ENCODE measurements around the gene TH.

Gene TH

DNA sequence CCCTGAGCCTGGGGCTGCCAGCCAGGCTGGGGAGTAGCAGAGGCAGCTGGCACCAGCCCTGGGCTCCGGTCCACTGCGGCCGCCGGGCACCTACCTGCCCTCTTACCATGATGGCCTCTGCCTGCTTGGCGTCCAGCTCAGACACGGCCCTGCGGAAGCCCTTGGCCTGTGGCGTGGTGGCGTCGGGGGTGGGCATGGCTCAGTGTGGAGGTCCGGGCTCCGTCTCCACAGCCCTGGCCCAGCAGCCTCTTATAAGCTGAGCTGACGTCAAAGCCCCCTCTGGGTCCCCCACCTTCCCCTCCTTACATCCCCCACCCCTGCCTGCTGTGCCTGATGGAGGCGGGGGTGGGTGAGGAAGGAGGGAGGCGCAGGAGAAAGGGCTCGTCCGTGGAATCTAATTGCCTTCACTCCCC lies at the start of gene TH:
TH (minus strand) TSS at position 225 of the 413 bp plus-strand sequence; CDS start at position 196, 29 bp downstream.
- Mint-ChIP-seq H3K36me3 (no peaks in the 10 kb centered on the region), H3K27me3 (peaks cover 6% of the 10 kb centered on the region), H3K4me3 (no peak within 1 kb of the TSS), H3K27ac (no peak within 1 kb of the TSS), H3K9me3 (peaks cover 3% of the 10 kb centered on the region), H3K4me1 (no peaks in the 10 kb centered on the region)
- CTCF ChIA-PET, result interaction anchor here (1.8 kb wide), 1 partner anchor 15 kb away, joined by 4 read pairs; no protein-coding TSS in a partner anchor
- DNase-seq, result no peak

DNA sequence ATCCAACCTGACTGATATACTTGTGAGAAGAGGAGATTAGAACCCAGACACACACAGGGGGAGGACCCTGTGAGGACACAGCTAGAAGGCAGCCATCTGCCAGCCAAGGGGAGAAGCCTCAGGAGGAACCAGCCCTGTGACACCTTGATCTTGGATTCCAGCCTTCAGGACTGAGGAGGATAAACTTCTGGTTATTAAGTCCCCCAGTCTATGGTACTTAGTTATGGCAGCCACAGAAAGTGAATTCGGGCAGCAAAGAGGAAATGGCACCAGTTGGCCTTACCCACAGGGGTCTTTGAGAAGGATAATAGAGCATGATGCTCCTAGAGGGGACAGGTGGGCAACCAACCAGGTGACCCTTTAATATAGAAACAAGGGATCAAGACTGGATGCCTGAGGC lies 49.4 kb upstream of the TH start:
- Mint-ChIP-seq H3K27me3 (peaks cover 49% of the 10 kb centered on the region), H3K4me3 (no peak overlapping the region), H3K27ac (no peak overlapping the region), H3K36me3 (no peaks in the 10 kb centered on the region), H3K4me1 (no peaks in the 10 kb centered on the region), H3K9me3 (peaks cover 2% of the 10 kb centered on the region)
- CTCF ChIA-PET, result no interaction called here
- no peak for DNase-seq

DNA sequence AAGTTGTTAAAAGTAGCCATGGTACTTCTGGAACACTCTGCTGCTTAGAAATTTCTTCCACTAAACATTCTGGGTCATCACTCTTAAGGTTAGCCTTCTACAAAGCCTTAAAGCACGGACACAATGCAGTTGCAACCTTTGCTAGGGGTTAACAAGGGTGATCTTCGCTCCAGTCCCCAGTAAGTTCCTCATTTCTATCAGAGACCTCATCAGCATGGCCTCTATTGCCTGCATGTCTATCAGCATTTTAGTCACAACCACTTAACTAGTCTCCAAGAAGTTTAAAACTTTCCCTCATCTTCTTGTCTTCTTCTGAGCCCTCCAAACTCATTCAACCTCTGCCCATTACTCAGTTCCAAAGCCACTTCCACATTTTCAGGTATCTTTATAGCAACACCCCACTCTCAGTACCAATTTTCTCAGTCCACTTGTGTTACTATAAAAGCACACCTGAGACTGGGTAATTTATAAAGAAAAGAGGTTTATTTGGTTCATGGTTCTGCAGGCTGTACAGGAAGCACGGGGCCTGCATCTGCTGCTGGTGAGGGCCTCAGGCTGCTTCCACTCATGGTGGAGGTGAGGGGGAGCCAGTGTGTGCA lies 48.7 kb upstream of the TH start:
- CTCF ChIA-PET, result no interaction called here
- Mint-ChIP-seq H3K9me3 (peaks cover 2% of the 10 kb centered on the region), H3K27ac (no peak overlapping the region), H3K27me3 (peaks cover 45% of the 10 kb centered on the region), H3K4me3 (no peak overlapping the region), H3K36me3 (no peaks in the 10 kb centered on the region), H3K4me1 (no peaks in the 10 kb centered on the region)
- no peak for DNase-seq

DNA sequence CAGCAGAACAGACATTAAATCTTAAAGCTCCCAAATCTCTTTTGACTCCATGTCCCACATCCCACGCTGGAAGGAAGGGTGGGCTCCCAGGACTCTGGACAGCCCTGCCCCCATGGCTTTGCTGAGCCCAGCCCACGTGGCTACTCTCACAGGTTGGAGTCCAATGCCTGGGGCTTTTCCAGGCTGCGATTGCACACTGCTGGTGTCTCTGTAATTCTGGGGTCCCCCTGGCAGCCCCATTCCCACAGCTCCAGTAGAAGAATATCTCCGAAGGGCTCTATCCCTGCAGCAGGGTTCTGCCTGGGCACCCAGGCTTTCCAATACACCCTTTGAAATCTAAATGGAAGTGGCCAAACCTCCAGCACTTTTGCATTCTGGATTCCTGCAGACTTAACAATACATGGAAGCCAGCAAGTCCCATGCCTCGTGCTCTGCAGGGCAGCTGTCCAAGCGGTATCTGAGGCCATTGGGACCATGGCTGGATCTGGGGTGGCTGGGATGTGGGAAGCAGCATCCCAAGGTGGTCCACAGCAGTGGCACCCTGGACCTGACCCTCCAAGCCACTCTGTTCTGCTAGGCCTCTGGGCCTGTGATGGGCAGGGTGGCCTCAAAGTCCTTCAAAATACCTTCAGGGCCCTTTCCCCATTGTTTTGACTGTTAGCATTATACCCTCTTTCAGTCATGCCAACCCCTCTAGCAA lies 47.9 kb upstream of the TH start:
- Mint-ChIP-seq H3K27me3 (peaks cover 45% of the 10 kb centered on the region), H3K4me3 (no peak overlapping the region), H3K4me1 (peaks cover 2% of the 10 kb centered on the region), H3K9me3 (peaks cover 2% of the 10 kb centered on the region), H3K27ac (no peak overlapping the region), H3K36me3 (no peaks in the 10 kb centered on the region)
- DNase-seq, result no peak
- CTCF ChIA-PET, result no interaction called here

DNA sequence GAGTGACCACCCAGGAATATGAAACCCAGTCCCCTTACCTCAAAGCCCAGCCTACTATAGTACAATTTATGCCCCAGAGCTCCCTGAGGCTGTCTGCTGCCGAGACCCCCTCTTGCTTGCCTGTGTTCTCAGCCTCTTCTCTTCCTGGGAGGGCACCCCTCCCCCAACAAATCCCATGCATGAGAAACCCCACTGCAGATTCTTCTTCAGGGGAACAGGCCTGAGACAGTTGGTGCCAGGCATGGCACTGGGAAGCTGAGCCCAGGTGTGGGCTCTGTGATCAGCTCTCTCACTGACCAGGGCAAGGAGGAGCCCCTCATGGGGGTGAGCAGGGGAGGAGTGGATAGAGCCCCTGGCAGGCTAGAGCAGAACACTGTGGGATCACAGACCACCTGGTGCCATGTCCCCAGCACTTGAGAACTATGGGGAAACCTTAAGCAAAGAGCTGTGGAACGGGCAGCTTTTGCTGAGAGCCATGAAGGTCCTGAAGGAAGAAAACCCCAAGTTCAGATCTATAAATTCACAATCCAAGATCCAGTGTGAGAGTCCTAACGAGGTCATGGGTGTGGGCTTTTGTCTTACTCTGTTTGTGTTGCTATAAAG lies 46.5 kb upstream of the TH start:
- Mint-ChIP-seq H3K4me1 (peaks cover 15% of the 10 kb centered on the region), H3K9me3 (peaks cover 2% of the 10 kb centered on the region), H3K27me3 (peaks cover 34% of the 10 kb centered on the region), H3K27ac (no peak overlapping the region), H3K36me3 (no peaks in the 10 kb centered on the region), H3K4me3 (no peak overlapping the region)
- DNase-seq, result no peak
- CTCF ChIA-PET, result no interaction called here

DNA sequence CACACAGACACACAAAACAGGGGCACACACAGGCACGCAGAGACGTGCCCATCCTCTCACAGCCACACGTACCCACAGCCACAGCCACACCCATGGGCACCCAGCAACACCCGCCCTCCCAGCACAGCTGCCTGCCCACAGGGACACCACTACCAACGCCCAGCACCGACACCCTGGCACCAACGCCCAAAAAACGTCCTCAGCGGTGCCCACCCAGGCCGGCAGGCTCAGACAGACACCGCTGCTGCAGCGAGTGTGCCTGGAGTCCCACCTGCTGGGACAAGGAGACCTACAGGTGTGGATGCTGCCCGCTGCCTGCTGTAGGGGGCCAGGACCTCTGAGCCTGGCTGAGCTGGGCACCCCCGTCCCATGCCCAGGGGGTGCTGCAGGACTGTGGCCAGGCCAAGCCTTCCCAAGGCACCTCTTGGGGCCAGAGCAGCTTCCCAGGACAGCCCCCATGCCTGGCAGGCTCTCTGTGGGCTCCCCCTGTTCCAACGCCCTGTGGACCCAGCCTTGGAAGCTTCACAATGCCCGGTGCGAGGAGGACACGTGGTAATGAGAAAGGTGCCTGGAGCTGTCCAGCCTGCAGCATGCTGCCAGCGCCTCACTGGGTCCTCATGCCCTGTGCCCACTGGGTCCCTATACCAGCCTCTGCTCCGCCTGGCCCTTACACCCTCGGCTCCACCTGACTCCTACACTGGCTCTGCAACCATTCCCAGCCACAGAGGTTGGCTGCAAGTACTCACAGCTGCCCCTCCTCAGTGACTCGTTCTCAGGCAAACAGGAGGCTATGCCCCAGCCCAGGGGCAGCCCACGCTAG lies 45.8 kb upstream of the TH start:
- no peak overlapping the region for H3K4me3 Mint-ChIP-seq
- no peaks in the 10 kb centered on the region for H3K36me3 Mint-ChIP-seq
- H3K4me1 Mint-ChIP-seq, result peaks cover 15% of the 10 kb centered on the region
- peaks cover 2% of the 10 kb centered on the region for H3K9me3 Mint-ChIP-seq
- CTCF ChIA-PET, result no interaction called here
- H3K27me3 Mint-ChIP-seq, result peaks cover 32% of the 10 kb centered on the region
- H3K27ac Mint-ChIP-seq, result no peak overlapping the region
- no peak for DNase-seq

DNA sequence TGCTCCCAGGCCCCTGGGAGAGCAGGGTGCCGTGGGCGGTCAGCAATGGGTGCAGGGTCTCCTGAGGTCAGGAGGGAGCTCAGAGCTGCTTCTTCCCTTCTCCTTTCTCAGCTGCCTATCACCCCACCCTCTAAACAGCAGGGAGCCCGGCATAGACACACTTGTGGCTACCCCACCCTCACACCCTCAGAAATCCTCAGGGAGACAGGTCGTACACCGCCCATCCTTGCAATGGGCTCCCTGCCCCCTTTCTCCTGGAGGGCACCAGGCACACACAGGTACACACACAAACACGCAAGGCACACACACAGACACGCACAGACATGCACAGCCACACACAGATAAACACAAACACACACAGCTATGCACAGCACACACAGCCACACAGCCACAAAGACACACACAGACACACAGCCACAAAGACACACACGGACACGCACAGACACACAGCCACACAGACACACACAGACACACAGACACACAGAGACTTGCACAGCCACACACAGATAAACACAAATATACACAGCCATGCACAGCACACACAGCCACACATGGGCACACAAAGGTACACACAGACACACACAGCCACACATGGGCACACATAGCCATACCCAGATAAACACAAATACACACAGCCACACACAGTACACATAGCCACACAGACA lies 44.9 kb upstream of the TH start:
- Mint-ChIP-seq H3K4me1 (peaks cover 15% of the 10 kb centered on the region), H3K36me3 (no peaks in the 10 kb centered on the region), H3K27ac (no peak overlapping the region), H3K27me3 (peaks cover 28% of the 10 kb centered on the region), H3K9me3 (peaks cover 2% of the 10 kb centered on the region), H3K4me3 (no peak overlapping the region)
- DNase-seq, result no peak
- CTCF ChIA-PET, result no interaction called here

DNA sequence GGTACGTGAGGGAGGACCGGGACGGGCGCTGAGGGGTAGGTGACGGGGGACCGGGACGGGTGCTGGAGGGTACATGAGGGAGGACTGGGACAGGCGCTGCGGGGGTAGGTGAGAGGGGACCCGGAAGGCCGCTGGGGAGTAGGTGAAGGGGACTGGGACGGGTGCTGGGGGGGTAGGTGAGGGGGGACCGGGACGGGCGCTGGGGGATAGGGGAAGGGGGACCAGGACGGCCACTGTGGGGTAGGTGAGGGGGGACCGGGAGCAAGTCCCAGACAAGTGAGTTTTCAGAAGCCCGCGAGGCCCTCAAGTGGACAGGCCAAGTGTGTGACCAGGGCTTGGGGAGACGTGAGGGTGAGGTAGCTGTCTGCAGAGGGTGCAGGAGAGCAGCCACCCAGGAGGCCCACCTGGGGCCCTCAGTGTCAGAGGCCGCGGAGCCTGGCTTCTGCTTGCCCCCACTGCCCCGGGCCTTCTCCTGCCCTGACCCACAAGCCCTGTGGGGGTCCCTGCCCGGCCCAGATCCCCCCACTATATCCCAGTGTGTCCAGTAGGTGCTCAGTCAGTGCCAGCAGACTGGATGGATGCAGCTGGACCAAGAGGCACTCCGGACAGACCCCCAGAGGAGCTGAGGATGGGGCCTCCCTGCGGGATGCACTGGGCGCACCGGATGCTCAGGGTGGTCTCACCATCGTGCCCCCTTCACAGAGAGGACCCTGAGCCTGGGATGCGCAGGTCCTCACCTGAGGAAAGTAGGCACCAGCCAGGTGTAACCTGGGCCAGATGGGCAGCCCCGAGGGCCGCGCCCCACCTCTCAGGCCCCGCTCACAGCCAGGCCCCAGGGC lies 44.2 kb upstream of the TH start:
- Mint-ChIP-seq H3K27ac (no peak overlapping the region), H3K9me3 (peaks cover 2% of the 10 kb centered on the region), H3K27me3 (peaks cover 21% of the 10 kb centered on the region), H3K4me1 (peaks cover 15% of the 10 kb centered on the region), H3K36me3 (no peaks in the 10 kb centered on the region), H3K4me3 (no peak overlapping the region)
- DNase-seq, result no peak
- CTCF ChIA-PET, result no interaction called here

DNA sequence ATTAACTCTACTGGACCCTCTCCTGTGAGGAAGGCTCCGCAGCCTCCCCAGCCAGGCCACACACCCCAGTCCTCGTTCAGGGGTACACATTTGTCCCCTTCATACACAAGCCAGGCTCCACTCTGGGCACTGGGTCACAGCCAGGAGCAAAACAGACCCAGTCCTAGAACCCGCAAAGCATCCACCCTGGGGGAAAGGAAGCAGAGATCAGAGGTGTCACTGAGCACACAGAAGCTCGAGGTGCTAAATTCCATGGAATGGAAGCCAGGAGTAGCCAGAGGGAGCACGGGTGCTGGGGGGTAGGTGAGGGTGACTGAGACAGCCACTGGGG lies 43.6 kb upstream of the TH start:
- Mint-ChIP-seq H3K4me1 (peaks cover 15% of the 10 kb centered on the region), H3K27ac (no peak overlapping the region), H3K9me3 (peaks cover under 1% of the 10 kb centered on the region), H3K36me3 (no peaks in the 10 kb centered on the region), H3K27me3 (peaks cover 17% of the 10 kb centered on the region), H3K4me3 (no peak overlapping the region)
- no peak for DNase-seq
- CTCF ChIA-PET, result no interaction called here

DNA sequence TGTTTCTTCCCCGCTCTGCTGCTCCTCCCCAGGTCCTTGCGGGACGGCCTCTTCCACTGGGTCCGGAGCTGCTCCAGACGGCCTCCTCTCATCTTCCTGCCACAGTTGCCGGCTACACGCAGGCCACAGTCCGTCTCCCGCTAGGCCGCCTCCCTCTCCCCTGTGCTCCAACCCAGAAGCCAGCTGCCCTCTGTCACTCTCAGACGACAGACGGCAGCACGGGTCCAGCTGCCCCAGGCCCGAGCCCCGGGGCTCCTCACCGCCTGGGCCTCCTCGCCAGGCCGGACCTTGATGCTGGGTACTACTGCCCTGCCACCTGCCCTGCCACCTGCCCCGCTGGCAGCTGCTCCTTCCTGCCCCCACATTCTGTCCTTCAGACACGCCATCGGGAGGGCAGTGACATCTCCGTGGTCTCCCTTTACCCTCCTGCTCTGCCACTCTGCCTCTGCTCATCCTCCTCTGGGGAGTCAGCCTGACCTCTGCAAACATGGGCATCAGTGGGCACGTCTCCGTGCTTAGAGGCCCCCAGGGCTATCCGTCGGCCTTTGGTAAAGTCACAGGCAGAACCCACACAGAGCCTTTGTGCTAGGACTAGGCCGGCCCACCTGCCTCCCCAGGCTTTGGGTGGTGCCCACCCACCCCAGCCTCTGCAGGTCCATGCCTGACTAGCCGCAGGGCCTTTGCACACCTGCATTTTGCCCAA lies 43.1 kb upstream of the TH start:
- CTCF ChIA-PET, result no interaction called here
- H3K9me3 Mint-ChIP-seq, result no peaks in the 10 kb centered on the region
- H3K4me1 Mint-ChIP-seq, result peaks cover 15% of the 10 kb centered on the region
- peak overlapping the region; percentile 35 for H3K27ac Mint-ChIP-seq
- H3K4me3 Mint-ChIP-seq, result no peak overlapping the region
- DNase-seq, result no peak
- peaks cover 17% of the 10 kb centered on the region for H3K27me3 Mint-ChIP-seq
- H3K36me3 Mint-ChIP-seq, result no peaks in the 10 kb centered on the region

DNA sequence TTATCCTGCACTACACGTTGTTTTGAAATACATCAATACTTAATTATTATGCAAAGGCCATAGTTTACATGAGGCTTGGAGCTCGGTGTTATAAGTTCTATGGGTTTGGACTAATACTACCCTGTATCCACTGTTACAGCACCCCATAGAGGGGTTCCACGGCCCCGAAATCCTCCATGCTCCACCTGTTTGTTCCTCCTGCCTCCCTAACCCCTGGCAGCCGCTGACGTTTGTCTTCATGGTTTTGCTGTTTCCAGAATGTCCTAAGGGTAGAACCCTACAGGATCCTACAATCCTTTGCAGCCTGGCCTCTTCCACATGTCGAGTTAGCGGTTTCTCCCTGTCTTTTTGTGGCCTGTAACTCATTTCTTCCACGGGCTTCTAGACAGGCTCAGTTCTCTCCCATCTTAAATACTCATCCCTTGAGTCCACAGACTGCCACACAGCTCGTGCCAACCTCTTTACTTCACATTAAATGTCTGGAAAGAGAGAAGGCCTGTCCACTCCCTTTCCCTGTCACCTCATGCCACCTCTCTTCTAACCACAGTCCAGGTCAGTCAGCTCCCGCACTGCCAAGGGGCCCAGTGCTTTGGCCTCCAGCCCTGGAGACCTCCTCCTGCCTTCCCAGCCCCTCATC lies 42.4 kb upstream of the TH start:
- DNase-seq, result peak; percentile 16
- H3K4me3 Mint-ChIP-seq, result no peak overlapping the region
- peaks cover 15% of the 10 kb centered on the region for H3K4me1 Mint-ChIP-seq
- no peaks in the 10 kb centered on the region for H3K36me3 Mint-ChIP-seq
- CTCF ChIA-PET, result no interaction called here
- no peaks in the 10 kb centered on the region for H3K9me3 Mint-ChIP-seq
- H3K27ac Mint-ChIP-seq, result peak overlapping the region; percentile 77
- H3K27me3 Mint-ChIP-seq, result peaks cover 17% of the 10 kb centered on the region

DNA sequence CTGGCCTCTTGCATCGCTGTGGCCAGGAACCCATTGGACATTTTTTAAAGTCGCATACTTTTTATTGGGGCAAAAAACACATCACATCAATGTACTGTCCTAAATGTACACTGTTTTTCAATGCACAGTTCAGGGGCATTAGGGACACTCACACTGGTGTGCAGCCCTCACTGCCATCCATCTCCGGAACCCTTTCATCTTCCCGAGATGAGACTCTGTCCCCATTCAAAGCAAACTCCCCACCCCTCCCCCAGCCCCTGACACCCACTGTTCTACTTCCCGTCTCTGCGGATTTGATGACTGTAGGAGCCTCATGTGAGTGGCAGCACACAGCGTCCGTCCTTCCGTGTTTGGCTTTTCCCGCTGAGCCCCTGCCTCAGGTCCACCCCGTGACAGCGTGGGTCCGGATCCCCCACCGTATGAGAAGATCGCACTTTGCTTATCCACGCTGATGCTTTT lies 41.8 kb upstream of the TH start:
- no peaks in the 10 kb centered on the region for H3K36me3 Mint-ChIP-seq
- H3K9me3 Mint-ChIP-seq, result no peaks in the 10 kb centered on the region
- peak overlapping the region; percentile 77 for H3K27ac Mint-ChIP-seq
- CTCF ChIA-PET, result interaction anchor here (1.2 kb wide), 1 partner anchor 15 kb away, joined by 3 read pairs; no protein-coding TSS in a partner anchor
- peak overlapping the region; percentile 7 for H3K4me3 Mint-ChIP-seq
- peaks cover 11% of the 10 kb centered on the region for H3K27me3 Mint-ChIP-seq
- DNase-seq, result peak; percentile 67
- peaks cover 15% of the 10 kb centered on the region for H3K4me1 Mint-ChIP-seq

Data from activated naive CD4-positive, alpha-beta T cell treated with anti-CD3 and anti-CD28 coated beads, Interleukin-2, amount 10 ng/mL, durations not matched to agents 7 days and 5 days (primary cell).